ENCODE measurements around the gene NLN.
"Not testable (repeated sequence)": the region's sequence is repeated elsewhere in the genome, so short reads cannot be mapped to it uniquely, and the experiment has no call there.

The NLN gene

GRCh38 chr5:65721720-65722574 lies at the start of gene NLN, which contains the start of gene SGTB:
NLN (plus strand) TSS chr5:65722205; CDS start chr5:65722374, 169 bp downstream.
SGTB (minus strand) TSS chr5:65722109; CDS start chr5:65720807, 1,302 bp downstream.
- peak; percentile 82 for DNase-seq (ENCODE audit: low read depth, low spot score)

GRCh38 chr5:65672796-65673195 lies 49.2 kb upstream of the NLN start:
- no peak for DNase-seq (ENCODE audit: low read depth, low spot score)

- no peak for DNase-seq (ENCODE audit: low read depth, low spot score)
Observed at GRCh38 chr5:65674749-65675148, 47.3 kb upstream of the NLN start.

GRCh38 chr5:65676056-65676455 lies 45.9 kb upstream of the NLN start:
- not testable (repeated sequence) for DNase-seq (ENCODE audit: low read depth, low spot score)

GRCh38 chr5:65682148-65682547 lies 39.9 kb upstream of the NLN start:
- no peak for DNase-seq (ENCODE audit: low read depth, low spot score)

- no peak for DNase-seq (ENCODE audit: low read depth, low spot score)
Observed at GRCh38 chr5:65693121-65693520, 28.9 kb upstream of the NLN start.

GRCh38 chr5:65695162-65695755 lies 26.7 kb upstream of the NLN start:
- no peak for DNase-seq (ENCODE audit: low read depth, low spot score)

- peak; percentile 3 for DNase-seq (ENCODE audit: low read depth, low spot score)
Observed at GRCh38 chr5:65695896-65696295, 26.1 kb upstream of the NLN start.

GRCh38 chr5:65696892-65697291 lies 25.1 kb upstream of the NLN start:
- DNase-seq (ENCODE audit: low read depth, low spot score): no peak

GRCh38 chr5:65699338-65699737 lies 22.7 kb upstream of the NLN start:
- no peak for DNase-seq (ENCODE audit: low read depth, low spot score)

GRCh38 chr5:65702036-65702435 lies 20.0 kb upstream of the NLN start:
- DNase-seq (ENCODE audit: low read depth, low spot score): no peak

- no peak for DNase-seq (ENCODE audit: low read depth, low spot score)
Observed at GRCh38 chr5:65704621-65705239, 17.3 kb upstream of the NLN start.

GRCh38 chr5:65707663-65708062 lies 14.3 kb upstream of the NLN start:
- DNase-seq (ENCODE audit: low read depth, low spot score): no peak

- no peak for DNase-seq (ENCODE audit: low read depth, low spot score)
Observed at GRCh38 chr5:65708145-65708544, 13.9 kb upstream of the NLN start.

GRCh38 chr5:65718576-65719310 lies 3.3 kb upstream of the NLN start:
- no peak for DNase-seq (ENCODE audit: low read depth, low spot score)

GRCh38 chr5:65721050-65721719 lies 820 bp upstream of the NLN start:
- DNase-seq (ENCODE audit: low read depth, low spot score): peak; percentile 45

GRCh38 chr5:65722575-65723403 lies 784 bp downstream of the NLN start:
- peak; percentile 82 for DNase-seq (ENCODE audit: low read depth, low spot score)

GRCh38 chr5:65727491-65728156 lies 5.6 kb downstream of the NLN start:
- DNase-seq (ENCODE audit: low read depth, low spot score): no peak

GRCh38 chr5:65728218-65728617 lies 6.2 kb downstream of the NLN start:
- DNase-seq (ENCODE audit: low read depth, low spot score): no peak

- DNase-seq (ENCODE audit: low read depth, low spot score): no peak
Observed at GRCh38 chr5:65730910-65731309, 8.9 kb downstream of the NLN start.
